ENCODE results near the gene TRAPPC11. TPM values are rescaled to one million over a fixed set of nuclear protein-coding genes. Genes with fewer than 3 reads are reported as not detected.
A peak's percentile ranks its signal among the peaks of the same experiment; 100 is the strongest.

The TRAPPC11 gene
- total and polyA plus RNA-seq, 8 donors, result 10.6 to 173 (median 48.4) TPM

DNA sequence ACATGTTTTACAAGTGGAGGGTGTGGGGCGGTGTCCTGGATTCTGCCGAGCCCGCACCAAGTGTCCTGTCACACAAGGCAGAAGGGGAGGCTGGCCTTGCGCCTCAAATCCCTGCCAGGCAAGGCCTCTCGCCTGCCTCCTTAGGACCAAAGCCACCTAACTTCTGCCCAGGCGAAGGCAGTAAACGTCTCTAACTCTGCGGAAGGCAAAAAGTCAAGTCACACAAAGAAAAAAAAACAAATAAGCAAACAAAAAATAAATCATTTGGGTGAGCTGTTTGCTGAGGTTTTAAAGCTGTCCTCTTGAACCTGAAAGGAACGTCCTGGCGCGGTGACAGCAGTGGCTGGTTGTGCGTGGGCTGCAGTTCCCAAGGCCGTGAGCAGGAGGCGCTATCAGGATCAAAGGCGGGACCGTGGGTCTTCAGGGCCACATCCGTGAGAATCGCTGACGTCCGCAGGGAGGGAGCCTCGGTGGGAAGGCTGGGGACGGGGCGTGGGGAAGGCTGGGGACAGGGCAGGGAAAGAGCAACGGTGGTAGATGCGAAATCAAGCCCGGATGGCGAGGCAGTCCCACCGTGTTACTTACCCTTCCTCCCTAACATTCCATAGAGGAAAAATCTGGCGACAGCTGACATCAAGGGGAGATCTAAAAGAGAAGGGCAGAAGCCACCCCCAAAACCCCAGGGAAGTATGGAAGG is 99.1 kb downstream of the TRAPPC11 start:
- Histone ChIP-seq H3K4me3 (no peak overlapping the region), H3K4me1 (peaks cover 0 to 10% (median 8%) of the 10 kb centered on the region in 4 donors), H3K9me3 (no peaks in the 10 kb centered on the region), H3K27me3 (peaks cover 0 to 6% (median 0%) of the 10 kb centered on the region in 3 donors), H3K27ac (no peak overlapping the region), H3K36me3 (no peaks in the 10 kb centered on the region)
- WGBS, 5 donors, result 72 to 81% (median 74%) methylated on average over 29 of the region's 29 CpGs
- TF ChIP-seq POLR2AphosphoS5 (IDR thresholded peaks at IDR 0.05), result no peak
- TF ChIP-seq EP300 (IDR thresholded peaks at IDR 0.05), result no peak
- TF ChIP-seq, protein P1, sequence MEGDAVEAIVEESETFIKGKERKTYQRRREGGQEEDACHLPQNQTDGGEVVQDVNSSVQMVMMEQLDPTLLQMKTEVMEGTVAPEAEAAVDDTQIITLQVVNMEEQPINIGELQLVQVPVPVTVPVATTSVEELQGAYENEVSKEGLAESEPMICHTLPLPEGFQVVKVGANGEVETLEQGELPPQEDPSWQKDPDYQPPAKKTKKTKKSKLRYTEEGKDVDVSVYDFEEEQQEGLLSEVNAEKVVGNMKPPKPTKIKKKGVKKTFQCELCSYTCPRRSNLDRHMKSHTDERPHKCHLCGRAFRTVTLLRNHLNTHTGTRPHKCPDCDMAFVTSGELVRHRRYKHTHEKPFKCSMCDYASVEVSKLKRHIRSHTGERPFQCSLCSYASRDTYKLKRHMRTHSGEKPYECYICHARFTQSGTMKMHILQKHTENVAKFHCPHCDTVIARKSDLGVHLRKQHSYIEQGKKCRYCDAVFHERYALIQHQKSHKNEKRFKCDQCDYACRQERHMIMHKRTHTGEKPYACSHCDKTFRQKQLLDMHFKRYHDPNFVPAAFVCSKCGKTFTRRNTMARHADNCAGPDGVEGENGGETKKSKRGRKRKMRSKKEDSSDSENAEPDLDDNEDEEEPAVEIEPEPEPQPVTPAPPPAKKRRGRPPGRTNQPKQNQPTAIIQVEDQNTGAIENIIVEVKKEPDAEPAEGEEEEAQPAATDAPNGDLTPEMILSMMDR (IDR thresholded peaks at IDR 0.05), result no peak
- TF ChIP-seq POLR2A (IDR thresholded peaks at IDR 0.05), result no peak
- intact Hi-C loops (cut with DNase I; ENCODE audit: low total_unique reads), result no loop called here
- peak in 1 of 2 donors; percentile 67 for DNase-seq

DNA sequence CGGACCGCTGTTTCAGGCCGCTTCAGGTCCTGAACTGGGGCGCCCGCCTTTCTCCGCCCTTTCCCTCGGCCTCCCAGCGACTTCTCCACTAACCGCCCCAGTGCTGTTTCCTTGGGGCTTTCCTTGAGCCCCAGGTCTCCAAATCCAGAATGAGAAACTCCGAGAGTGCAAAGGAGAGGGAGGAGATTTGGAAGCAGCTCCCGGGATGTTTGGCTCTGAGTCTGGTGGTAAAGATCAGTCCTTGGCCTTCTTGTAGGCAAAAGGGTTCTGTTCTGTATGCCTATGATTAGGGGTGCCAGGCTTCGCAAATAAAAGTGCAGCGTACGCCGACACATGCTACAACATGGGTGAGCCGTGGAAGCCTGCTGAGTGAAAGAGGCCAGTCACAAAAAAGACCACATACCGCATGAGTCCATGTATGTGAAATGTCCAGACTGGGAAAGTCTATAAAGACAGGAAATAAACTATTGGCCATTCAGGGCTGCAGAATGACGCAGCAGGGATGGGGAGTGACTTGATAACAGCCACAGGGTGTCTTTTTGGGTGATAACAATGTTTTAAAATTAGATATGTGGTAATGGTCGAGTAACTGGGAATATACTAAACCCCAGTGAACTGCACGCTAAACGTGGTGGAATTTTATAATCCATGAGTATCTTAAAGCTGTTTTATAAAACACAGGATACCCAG is 99.8 kb downstream of the TRAPPC11 start:
- peaks cover 0 to 10% (median 8%) of the 10 kb centered on the region in 4 donors for H3K4me1 ChIP-seq
- peaks cover 0 to 6% (median 0%) of the 10 kb centered on the region in 3 donors for H3K27me3 ChIP-seq
- H3K9me3 ChIP-seq, result no peaks in the 10 kb centered on the region
- intact Hi-C loops (cut with DNase I; ENCODE audit: low total_unique reads), result no loop called here
- 62 to 79% (median 68%) methylated on average over 21 of the region's 21 CpGs for WGBS, 5 donors
- peak in 1 of 2 donors; percentile 30 for DNase-seq
- no peaks in the 10 kb centered on the region for H3K36me3 ChIP-seq
- H3K4me3 ChIP-seq, result no peak overlapping the region
- TF ChIP-seq, protein P1 (IDR thresholded peaks at IDR 0.05), result no peak
- TF ChIP-seq POLR2AphosphoS5 (IDR thresholded peaks at IDR 0.05) (no peak), EP300 (IDR thresholded peaks at IDR 0.05) (no peak), POLR2A (IDR thresholded peaks at IDR 0.05) (no peak)
- H3K27ac ChIP-seq, result no peak overlapping the region

DNA sequence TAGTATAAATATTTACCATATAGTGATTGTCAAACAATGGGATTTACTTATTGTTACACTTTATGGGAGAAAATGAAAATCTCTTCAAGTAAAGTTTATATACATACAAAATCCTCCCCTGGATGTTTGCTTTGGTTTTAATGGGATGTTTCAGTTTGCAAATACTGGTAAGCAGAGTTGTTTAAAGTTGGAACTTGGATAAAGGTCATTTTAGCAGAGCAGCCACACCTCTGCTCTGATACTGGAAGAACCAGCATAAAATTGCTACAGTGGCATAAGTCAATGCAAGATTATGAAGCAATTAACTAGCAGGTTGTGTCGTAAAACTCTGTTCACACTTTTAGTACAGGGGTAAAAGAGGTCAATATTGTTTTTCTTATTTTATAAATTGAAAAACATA is 101.2 kb downstream of the TRAPPC11 start:
- peak in 1 of 2 donors; percentile 81 for DNase-seq
- Histone ChIP-seq H3K36me3 (no peaks in the 10 kb centered on the region), H3K27ac (no peak overlapping the region)

More for the DNA sequence above, 101.2 kb downstream of the TRAPPC11 start:
- intact Hi-C loops (cut with DNase I; ENCODE audit: low total_unique reads), result no loop called here
- no peak overlapping the region for H3K4me3 ChIP-seq
- H3K9me3 ChIP-seq, result no peaks in the 10 kb centered on the region
- WGBS, 5 donors, result 17 to 38% (median 32%) methylated on average over 1 of the region's 1 CpG
- H3K4me1 ChIP-seq, result peaks cover 0 to 10% (median 8%) of the 10 kb centered on the region in 4 donors
- TF ChIP-seq EP300 (IDR thresholded peaks at IDR 0.05) (no peak), POLR2A (IDR thresholded peaks at IDR 0.05) (no peak), POLR2AphosphoS5 (IDR thresholded peaks at IDR 0.05) (no peak)
- TF ChIP-seq, protein P1 (IDR thresholded peaks at IDR 0.05), result no peak
- peaks cover 0 to 6% (median 0%) of the 10 kb centered on the region in 3 donors for H3K27me3 ChIP-seq

Small RNAs within 50 kb of the gene (small RNA-seq; reads per million reads assigned to genes)
- 0 reads per million in 4 donors for gene RNU6-1053P
- 0 reads per million in 4 donors for gene RNU6-335P
- gene RNU6-479P, result 0 reads per million in 4 donors

Other genes with a start within 250 kb of the TRAPPC11 start
- 10 to 100 TPM; 19.6 to 44.3 (median 31.7) TPM for gene CDKN2AIP, start 214.7 kb upstream of the TRAPPC11 start, total RNA-seq
- 10 to 100 TPM; 11.0 to 21.1 (median 11.4) TPM for gene CDKN2AIP, start 214.7 kb upstream of the TRAPPC11 start, polyA plus RNA-seq
- gene ING2, start 154.2 kb upstream of the TRAPPC11 start, total RNA-seq, result 10 to 100 TPM in 1 of 5 donors, 1 to 10 TPM in 3, under 1 TPM in 1; 0.45 to 15.2 (median 2.9) TPM
- gene ING2, start 154.2 kb upstream of the TRAPPC11 start, polyA plus RNA-seq, result 10 to 100 TPM; 11.8 to 13.8 (median 13.6) TPM
- gene RWDD4, start 108 bp upstream of the TRAPPC11 start, total RNA-seq, result 10 to 100 TPM in 3 of 5 donors, 1 to 10 TPM in 2; 3.8 to 36.4 (median 11.2) TPM
- 10 to 100 TPM; 14.1 to 22.1 (median 15.1) TPM for gene RWDD4, start 108 bp upstream of the TRAPPC11 start, polyA plus RNA-seq
- 10 to 100 TPM in 3 of 5 donors, 1 to 10 TPM in 1, under 1 TPM in 1; 0.29 to 55.8 (median 18.7) TPM for gene STOX2, start 246.0 kb downstream of the TRAPPC11 start, total RNA-seq
- 1 to 10 TPM in 2 of 3 donors, under 1 TPM in 1; 1.00 to 3.4 (median 2.1) TPM for gene STOX2, start 246.0 kb downstream of the TRAPPC11 start, polyA plus RNA-seq

Data from stomach (tissue), 9 donors.